Heart right ventricle (tissue), 16 donors: Measurements from ENCODE around the gene CLEC16A. TPM values are rescaled to one million over a fixed set of nuclear protein-coding genes. Genes with fewer than 3 reads are reported as not detected.
A peak's percentile ranks its signal among the peaks of the same experiment; 100 is the strongest.

Experiments used
- ATAC-seq, 8 donors: fragments of 200-7000 bp; cut with Tn5 transposase; one replicate each; pipeline ENCODE4 v1.9.1; 2020; ENCODE audit warnings: mild to moderate bottlenecking in 8 of 8, moderate library complexity in 8 of 8, moderate number of reproducible peaks in 1 of 8
- DNase-seq, 2 donors: peaks; one replicate each; pipeline ENCODE4 v3.0.0-alpha.2; 2020
- H3K27ac ChIP-seq, 10 donors: fragments of 200-600 bp; sonication (generic) in 2 of 10; one replicate each; pipeline versions ENCODE4 v1.5.0 to v1.8.0; 2020 to 2022; ENCODE audit warnings: mild to moderate bottlenecking in 3 of 10
- H3K27me3 ChIP-seq, 7 donors: fragments of 200-600 bp; one replicate each; pipeline ENCODE4 v1.8.0; 2021 to 2022; ENCODE audit warnings: mild to moderate bottlenecking in 2 of 7
- H3K36me3 ChIP-seq, 9 donors: fragments of 200-600 bp; sonication (generic) in 1 of 9; one replicate each; pipeline versions ENCODE4 v1.5.0 to v1.8.0; 2020 to 2022; ENCODE audit warnings: mild to moderate bottlenecking in 2 of 9
- H3K4me1 ChIP-seq, 9 donors: fragments of 200-600 bp; sonication (generic) in 1 of 9; one replicate each; pipeline versions ENCODE4 v1.5.0 to v1.8.0; 2020 to 2022; ENCODE audit warnings: mild to moderate bottlenecking in 4 of 9
- H3K4me3 ChIP-seq, 10 donors: fragments of 200-600 bp; sonication (generic) in 2 of 10; one replicate each; pipeline versions ENCODE4 v1.5.0 to v1.8.0; 2020 to 2022; ENCODE audit warnings: mild to moderate bottlenecking in 7 of 10, moderate library complexity in 2 of 10
- H3K9me3 ChIP-seq, 11 donors: fragments of 200-600 bp in 10 of 11; sonication (generic) in 2 of 11; one replicate each; pipeline versions ENCODE4 v1.5.0 to v1.8.0; 2013 to 2022; ENCODE audit warnings: mild to moderate bottlenecking in 2 of 11, control low read depth in 1 of 11, moderate library complexity in 1 of 11
- WGBS, 2 donors: extraction: QIAGEN DNeasy Blood & Tissue Kit; methylation state at CpG; one replicate each; pipeline ENCODE4 v1.1.7; 2013; ENCODE audit warnings: inconsistent platforms in 1 of 2; 5-methylcytosine and 5-hydroxymethylcytosine counted together
- intact Hi-C, 10 donors: fragments of 100-400 bp; cut with DNase I; formaldehyde crosslinking; loops; one replicate each; pipeline versions ENCODE4 v1.11.1 to v1.14.2; 2022
- polyA plus RNA-seq, 2 donors: library from polyadenylated mRNA; stranded (reverse); fragments of 200-250 nt; gene quantifications; one replicate each; pipeline ENCODE4 v1.2.3, GENCODE V29; 2013
- total RNA-seq, 10 donors: library from RNA; stranded (reverse); fragmentation: NEBNext Ultra II Directional in 3 of 10; extraction: Animal tissue kit (Norgen Biotek cat#: 25700) in 3 of 10; gene quantifications; one replicate each; pipeline versions ENCODE4 v1.2.1 to v1.2.4, GENCODE V29; 2021 to 2023
- TF ChIP-seq, protein P1 (sequence below), 9 donors: fragments of 200-600 bp; sonication (generic) in 2 of 9; IDR thresholded peaks; one replicate each; pipeline versions ENCODE4 v1.5.0 to v1.8.0; 2021 to 2022; ENCODE audit warnings: antibody characterized with exemption in 9 of 9, mild to moderate bottlenecking in 5 of 9, moderate library complexity in 1 of 9
- donor health status: Arrhythmogenic right ventricular cardiomyopathy.
- donor health status: ischemic (EF 13 %, LVEDD 7.1; RV severe dilation, severe dysfunction).
- donor health status: healthy with polysubstance abuse.
- donor health status: DM: no; HTN: yes; CAD: no.
- donor health status: DM: no; HTN: no; CAD: no.
- donor health status: ischemic (EF 25% LVEDD 6.9; RV normal size, moderate dysfunction).
- donor health status: ischemic (EF 25% LVEDD 5.7; RV mildly dilated, moderate dysfunction).
- donor health status: healthy.
- donor health status: DM: yes; HTN: yes; CAD: no.
- donor health status: Ischemic cardiomyopathy.
- donor health status: ischemic (EF 35%, LVEDD 5.7; RV mildly dilated, moderate dysfunction).
- donor health status: nonischemic (EF 11% LVEDD 7.7; RV severe dilation, severe dysfunction).
- donor health status: DM: yes; HTN: yes; CAD: no.
- donor health status: PGD.
- donor health status: ischemic (EF 29% LVEDD 5.4; RV normal size, mild dysfunction).
- donor health status: nonischemic (EF 23%, LVEDD 6.1; RV moderate dilation, normal function).

CLEC16A gene
- total and polyA plus RNA-seq, 12 donors = 12.1 to 30.8 (median 23.0) TPM

DNA sequence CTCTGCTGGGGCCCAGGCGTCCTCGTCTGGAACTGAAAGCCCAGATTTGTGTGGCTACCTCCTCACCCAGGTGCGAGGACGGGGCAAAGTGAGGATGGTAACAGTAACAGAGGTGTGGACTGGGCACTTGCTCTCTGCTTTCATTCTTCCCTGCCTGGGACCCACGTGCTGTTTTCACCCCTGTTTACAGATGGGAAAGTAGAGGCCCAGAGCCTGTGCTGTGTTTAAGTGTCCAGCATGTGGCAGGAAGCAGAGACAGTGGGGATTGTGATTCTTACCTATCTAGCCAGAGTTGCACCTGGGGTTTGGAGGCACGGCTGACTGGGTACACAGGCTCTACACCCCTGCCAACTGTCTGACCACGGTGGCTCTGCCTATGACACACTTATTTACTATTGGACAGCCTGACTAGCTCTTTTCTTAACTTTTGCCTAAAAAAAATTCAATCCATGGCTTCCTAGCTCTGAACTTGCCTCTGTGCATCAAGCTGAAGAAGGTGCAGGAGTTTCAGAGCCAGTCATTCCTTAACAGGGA lies 155.4 kb downstream of the CLEC16A start:
- Histone ChIP-seq H3K9me3 (no peaks in the 10 kb centered on the region), H3K36me3 (peaks cover 0 to 25% (median 0%) of the 10 kb centered on the region in 9 donors), H3K4me3 (no peak overlapping the region), H3K27me3 (no peaks in the 10 kb centered on the region), H3K4me1 (peaks cover 0 to 56% (median 52%) of the 10 kb centered on the region in 9 donors), H3K27ac (peak overlapping the region in 8 of 10 donors; percentile 21 to 79 (median 48))
- no peak for ATAC-seq
- TF ChIP-seq, protein P1, sequence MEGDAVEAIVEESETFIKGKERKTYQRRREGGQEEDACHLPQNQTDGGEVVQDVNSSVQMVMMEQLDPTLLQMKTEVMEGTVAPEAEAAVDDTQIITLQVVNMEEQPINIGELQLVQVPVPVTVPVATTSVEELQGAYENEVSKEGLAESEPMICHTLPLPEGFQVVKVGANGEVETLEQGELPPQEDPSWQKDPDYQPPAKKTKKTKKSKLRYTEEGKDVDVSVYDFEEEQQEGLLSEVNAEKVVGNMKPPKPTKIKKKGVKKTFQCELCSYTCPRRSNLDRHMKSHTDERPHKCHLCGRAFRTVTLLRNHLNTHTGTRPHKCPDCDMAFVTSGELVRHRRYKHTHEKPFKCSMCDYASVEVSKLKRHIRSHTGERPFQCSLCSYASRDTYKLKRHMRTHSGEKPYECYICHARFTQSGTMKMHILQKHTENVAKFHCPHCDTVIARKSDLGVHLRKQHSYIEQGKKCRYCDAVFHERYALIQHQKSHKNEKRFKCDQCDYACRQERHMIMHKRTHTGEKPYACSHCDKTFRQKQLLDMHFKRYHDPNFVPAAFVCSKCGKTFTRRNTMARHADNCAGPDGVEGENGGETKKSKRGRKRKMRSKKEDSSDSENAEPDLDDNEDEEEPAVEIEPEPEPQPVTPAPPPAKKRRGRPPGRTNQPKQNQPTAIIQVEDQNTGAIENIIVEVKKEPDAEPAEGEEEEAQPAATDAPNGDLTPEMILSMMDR (IDR thresholded peaks at IDR 0.05) = peak in 1 of 9 donors; percentile 10
- 76 to 82% methylated on average over 7 of the region's 7 CpGs for WGBS, 2 donors
- no peak for DNase-seq
- intact Hi-C loops = loop anchor here in 8 of 10 donors (5.0 to 10.0 kb wide), 6 partner anchors 38 to 493 kb away; partner anchors contain the start of gene SOCS1 (in 7 of the 8)

DNA sequence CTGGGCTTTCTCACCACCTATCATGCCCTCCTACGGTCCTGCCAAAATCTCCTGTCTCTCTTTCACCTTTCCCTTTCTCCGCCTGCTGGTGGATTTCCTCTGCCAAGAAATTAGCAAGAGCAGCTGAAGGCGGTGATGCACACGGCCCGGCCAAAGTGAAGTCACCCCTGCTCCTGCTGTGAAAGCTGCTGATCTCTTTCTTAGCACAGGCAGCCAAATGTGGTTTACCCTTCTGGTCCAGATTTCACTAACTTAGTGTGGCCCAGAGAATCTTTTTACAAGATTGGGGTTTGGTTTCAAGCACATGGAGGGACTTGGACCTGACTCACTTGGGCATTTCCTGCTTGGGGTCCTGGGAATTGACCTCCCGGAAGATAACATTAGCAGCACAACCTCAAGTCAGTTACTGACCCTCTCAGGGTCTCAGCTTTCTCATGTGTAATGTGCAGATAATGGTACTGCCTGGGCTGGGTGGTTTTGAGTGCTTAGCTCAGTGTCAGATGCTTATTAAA lies 155.9 kb downstream of the CLEC16A start:
- Histone ChIP-seq H3K9me3 (no peaks in the 10 kb centered on the region), H3K27me3 (no peaks in the 10 kb centered on the region), H3K4me1 (peaks cover 0 to 62% (median 57%) of the 10 kb centered on the region in 9 donors), H3K4me3 (no peak overlapping the region), H3K27ac (peak overlapping the region in 8 of 10 donors; percentile 21 to 79 (median 48)), H3K36me3 (peaks cover 0 to 23% (median 0%) of the 10 kb centered on the region in 9 donors)
- intact Hi-C loops = loop anchor here in 8 of 10 donors (5.0 to 10.0 kb wide), 4 partner anchors 37 to 157 kb away; partner anchors contain the start of gene SOCS1 (in 7 of the 8)
- TF ChIP-seq, protein P1 (IDR thresholded peaks at IDR 0.05) = peak in 6 of 9 donors; percentile 17 to 53 (median 42)
- peak; percentile 53 to 70 for DNase-seq
- peak; percentile 38 to 71 (median 60) for ATAC-seq
- 32 to 42% methylated on average over 6 of the region's 6 CpGs for WGBS, 2 donors

DNA sequence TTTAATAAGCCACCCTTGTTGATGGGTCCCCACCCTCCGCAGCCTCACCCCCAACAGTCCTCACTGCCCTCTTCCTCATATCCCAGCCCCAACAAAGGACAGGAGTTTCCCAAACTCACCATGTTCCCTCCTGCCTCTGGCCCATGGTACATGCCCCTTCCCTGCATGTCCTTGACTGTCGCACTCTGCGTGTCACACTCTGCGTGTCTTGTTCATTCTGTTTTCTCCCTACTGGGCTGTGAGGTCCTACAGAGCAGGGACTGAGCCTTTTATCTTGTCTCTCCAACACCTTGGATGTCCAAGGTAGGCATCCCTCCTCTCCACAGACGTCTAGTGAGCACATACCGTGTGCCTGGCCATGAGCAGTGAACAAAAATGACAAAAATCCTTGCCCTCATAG lies 156.9 kb downstream of the CLEC16A start:
- TF ChIP-seq, protein P1 (IDR thresholded peaks at IDR 0.05) = no peak
- DNase-seq (no peak), ATAC-seq (peak in 1 of 8 donors; percentile 17)
- Histone ChIP-seq H3K4me3 (no peak overlapping the region), H3K36me3 (peaks cover 0 to 19% (median 0%) of the 10 kb centered on the region in 9 donors), H3K27ac (peak overlapping the region in 5 of 10 donors; percentile 10 to 79 (median 51)), H3K27me3 (no peaks in the 10 kb centered on the region), H3K4me1 (peaks cover 0 to 71% (median 65%) of the 10 kb centered on the region in 9 donors), H3K9me3 (no peaks in the 10 kb centered on the region)
- intact Hi-C loops = loop anchor here in 8 of 10 donors (5.0 to 10.0 kb wide), 4 partner anchors 36 to 156 kb away; partner anchors contain the start of gene SOCS1 (in 7 of the 8)
- WGBS, 2 donors = 93 to 96% methylated on average over 6 of the region's 6 CpGs

GRCh38 chr16:11101695-11102522 lies 157.5 kb downstream of the CLEC16A start:
- ATAC-seq = no peak
- Histone ChIP-seq H3K27me3 (no peaks in the 10 kb centered on the region), H3K4me3 (no peak overlapping the region), H3K9me3 (no peaks in the 10 kb centered on the region), H3K36me3 (peaks cover 0 to 16% (median 0%) of the 10 kb centered on the region in 9 donors), H3K27ac (peak overlapping the region in 7 of 10 donors; percentile 6 to 79 (median 20)), H3K4me1 (peaks cover 0 to 71% (median 66%) of the 10 kb centered on the region in 9 donors)
- no peak for DNase-seq
- intact Hi-C loops = loop anchor here in 8 of 10 donors (2.0 to 10.0 kb wide), 5 partner anchors 35 to 155 kb away; partner anchors contain the start of gene SOCS1 (in 8 of the 8)
- TF ChIP-seq, protein P1 (IDR thresholded peaks at IDR 0.05) = peak in 4 of 9 donors; percentile 11 to 42 (median 28)
- 59 to 61% methylated on average over 9 of the region's 9 CpGs for WGBS, 2 donors
